Measurements from ENCODE around the gene LRRC37B.
"Not testable (repeated sequence)": the region's sequence is repeated elsewhere in the genome, so short reads cannot be mapped to it uniquely, and the experiment has no call there.

Gene LRRC37B

DNA sequence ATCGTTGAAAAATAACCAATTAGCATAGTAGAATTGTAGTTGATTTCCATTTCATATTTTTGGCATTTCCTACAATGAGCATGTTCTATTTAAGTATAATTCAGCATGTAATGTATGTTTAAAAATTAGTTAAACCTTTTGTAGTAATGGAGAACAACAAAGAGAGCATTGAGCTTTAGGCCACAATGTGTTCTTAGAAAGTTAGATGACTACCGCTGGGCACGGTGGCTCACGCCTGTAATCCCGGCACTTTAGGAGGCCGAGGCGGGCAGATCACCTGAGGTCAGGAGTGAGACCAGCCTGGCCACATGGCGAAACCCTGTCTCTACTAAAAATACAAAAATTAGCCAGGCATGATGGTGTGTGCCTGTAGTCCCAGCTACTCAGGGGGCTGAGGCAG, 93.1 kb downstream of the LRRC37B start:
- DNase-seq, result not testable (repeated sequence)

DNA sequence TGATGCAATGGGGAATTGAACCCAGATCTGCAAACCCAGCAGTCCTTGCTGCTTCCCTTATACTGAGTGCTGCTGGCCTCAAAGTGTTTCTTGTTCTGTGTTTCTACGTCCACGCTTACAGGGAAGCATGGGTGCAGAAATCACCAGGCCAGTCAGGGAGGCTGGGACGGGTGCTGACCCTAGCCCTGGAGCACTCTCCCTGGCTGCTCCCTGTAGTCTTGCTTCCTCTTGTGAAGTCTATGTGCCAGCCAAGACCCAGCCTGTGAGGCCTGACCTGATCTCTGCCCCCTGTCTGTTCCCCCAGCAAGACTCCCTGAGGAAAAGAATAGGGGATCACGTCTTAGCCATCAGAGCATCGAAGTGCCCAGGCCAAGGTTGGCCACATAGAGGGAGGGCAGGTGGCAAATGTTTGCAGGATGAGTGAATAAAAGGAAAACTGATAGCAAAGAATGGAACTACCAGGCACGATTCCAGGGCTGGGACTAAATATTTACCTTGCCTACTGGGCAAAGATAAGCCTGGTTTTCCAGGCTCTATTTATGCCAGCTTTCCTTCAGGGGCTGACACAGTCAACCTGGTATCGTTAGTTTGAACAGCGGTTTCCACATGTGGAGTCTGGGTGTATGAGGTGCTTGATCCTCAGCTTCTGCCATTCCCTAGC, 93.9 kb downstream of the LRRC37B start:
- DNase-seq, result no peak

DNA sequence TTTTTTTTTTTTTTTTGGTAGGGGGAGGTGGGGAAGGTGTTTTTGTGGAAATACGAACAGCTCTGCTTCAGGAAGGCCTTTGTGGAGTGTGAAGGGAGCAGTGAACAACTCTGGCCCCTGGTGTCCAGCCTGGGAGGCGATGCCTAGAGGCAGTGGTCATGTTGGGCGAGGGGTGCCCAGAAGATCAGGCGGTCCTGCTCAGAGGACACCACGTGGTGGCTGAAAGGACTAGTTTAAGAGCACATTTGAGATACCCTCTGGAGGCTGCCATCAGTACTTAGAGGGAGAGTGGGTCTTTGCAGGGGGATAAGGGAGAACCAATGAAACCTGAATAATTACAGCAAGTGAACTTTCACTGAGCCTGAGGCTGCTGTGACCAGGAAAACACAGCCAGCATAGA, 95.0 kb downstream of the LRRC37B start:
- DNase-seq, result no peak

DNA sequence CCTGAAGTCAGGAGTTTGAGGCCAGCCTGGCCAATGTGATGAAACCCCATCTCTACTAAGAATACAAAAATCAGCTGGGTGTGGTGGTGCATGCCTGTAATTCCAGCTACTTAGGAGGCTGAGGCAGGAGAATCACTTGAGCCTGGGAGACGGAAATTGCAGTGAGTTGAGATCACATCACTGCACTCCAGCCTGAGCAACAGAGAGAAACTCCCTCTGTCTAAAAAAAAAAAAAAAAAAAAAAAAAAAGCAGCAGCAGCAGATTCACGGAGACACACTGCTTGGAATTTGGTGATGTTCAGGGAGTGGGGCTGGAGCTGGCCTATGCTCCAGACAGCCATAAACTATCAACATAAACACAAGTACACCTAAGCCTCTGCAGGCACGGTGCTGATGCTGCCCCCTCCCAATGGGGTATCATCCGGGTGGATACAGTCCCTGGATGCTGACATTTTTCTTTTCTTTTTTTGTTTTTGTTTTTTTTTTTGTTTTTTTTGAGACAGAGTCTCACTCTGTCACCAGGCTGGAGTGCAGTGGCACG, 95.5 kb downstream of the LRRC37B start:
- peak; percentile 47 for DNase-seq

Data from fibroblast of skin of right biceps (primary cell).